Esophagus squamous epithelium (tissue), 4 donors: ENCODE results near the gene RADIL.

Experiments used
- POLR2A ChIP-seq, 4 donors: fragments of 450-650 bp; IDR thresholded peaks; one replicate each; pipeline ENCODE4 v1.6.1; 2017; ENCODE audit warnings: antibody characterized with exemption in 4 of 4, mild to moderate bottlenecking in 4 of 4, moderate library complexity in 3 of 4
- TF ChIP-seq, protein P1 (sequence below), 6 experiments: fragments of 450-650 bp in 4 of 6; fragments of 200-600 bp in 2 of 6; sonication (generic) in 2 of 6; IDR thresholded peaks; one replicate each; pipeline ENCODE4 v1.5.1; 2016 to 2019; ENCODE audit warnings: antibody characterized with exemption in 6 of 6, mild to moderate bottlenecking in 4 of 6, moderate library complexity in 4 of 6

GRCh38 chr7:4851459-4852422 lies 31.8 kb downstream of the RADIL start:
- no peak for TF ChIP-seq POLR2A (IDR thresholded peaks at IDR 0.05)
- TF ChIP-seq, protein P1, sequence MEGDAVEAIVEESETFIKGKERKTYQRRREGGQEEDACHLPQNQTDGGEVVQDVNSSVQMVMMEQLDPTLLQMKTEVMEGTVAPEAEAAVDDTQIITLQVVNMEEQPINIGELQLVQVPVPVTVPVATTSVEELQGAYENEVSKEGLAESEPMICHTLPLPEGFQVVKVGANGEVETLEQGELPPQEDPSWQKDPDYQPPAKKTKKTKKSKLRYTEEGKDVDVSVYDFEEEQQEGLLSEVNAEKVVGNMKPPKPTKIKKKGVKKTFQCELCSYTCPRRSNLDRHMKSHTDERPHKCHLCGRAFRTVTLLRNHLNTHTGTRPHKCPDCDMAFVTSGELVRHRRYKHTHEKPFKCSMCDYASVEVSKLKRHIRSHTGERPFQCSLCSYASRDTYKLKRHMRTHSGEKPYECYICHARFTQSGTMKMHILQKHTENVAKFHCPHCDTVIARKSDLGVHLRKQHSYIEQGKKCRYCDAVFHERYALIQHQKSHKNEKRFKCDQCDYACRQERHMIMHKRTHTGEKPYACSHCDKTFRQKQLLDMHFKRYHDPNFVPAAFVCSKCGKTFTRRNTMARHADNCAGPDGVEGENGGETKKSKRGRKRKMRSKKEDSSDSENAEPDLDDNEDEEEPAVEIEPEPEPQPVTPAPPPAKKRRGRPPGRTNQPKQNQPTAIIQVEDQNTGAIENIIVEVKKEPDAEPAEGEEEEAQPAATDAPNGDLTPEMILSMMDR (IDR thresholded peaks at IDR 0.05): no peak
